GM19438 (cell line): ENCODE measurements around the gene ATP5PF.
"Not testable (repeated sequence)": the region's sequence is repeated elsewhere in the genome, so short reads cannot be mapped to it uniquely, and the experiment has no call there.

Experiments used
- ATAC-seq: cut with Tn5 transposase; IDR thresholded peaks from one replicate; pipeline ENCODE4 v1.9.1; 2021; ENCODE audit warnings: low read depth; ENCODE audit not compliant: unreplicated experiment

Gene ATP5PF

DNA sequence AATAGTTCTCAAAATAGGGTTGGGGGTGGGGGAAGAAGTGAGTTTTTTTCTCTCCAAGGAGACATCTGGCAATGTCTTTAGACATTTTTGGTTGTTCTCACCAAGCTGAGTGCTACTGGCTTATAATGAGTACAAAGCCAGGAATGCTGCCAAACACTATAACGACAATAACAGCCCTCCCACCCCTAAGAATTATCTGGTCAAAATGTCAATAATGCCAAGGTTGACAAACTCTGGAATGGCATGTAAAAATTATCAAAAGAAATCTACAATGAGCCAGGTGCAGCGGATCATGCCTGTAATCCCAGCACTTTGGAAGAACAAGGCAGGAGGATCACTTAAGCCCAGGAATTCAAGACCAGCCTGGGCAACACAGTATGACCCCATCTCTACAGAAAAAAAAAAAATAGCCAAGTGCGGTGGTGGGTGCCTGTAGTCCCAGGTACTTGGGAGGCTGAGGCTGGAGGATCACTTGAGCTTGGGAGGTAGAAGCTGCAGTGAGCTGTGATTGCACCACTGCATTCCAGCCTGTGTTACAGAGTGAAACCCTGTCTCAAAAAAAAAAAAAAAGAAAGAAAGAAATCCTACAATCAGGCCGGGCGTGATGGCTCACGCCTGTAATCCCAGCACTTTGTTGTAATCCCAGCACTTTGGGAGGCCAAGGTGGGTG lies 2.5 kb downstream of the ATP5PF start:
- ATAC-seq, result no peak

DNA sequence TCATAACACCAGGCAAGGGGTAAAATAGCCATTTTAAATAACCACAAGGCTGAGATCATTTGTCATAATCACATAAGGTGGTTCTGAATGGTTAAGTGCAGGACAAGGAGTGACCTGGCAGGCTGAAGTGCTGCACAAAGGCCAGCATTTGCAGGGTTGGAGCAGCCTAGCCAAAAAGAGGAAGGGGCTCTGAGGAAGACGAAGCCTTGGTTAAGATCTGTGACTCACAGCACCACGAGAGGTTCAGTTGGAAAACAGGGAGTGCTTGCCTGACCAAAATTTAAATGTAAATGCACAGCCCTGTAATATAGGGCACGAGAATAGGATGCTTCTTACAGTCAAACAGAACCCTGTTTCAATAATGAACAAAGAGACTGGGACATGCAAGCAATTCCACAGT lies 12.1 kb downstream of the ATP5PF start:
- no peak for ATAC-seq

- ATAC-seq, result no peak
Measured at GRCh38 chr21:25721987-25722386, 12.7 kb downstream of the ATP5PF start.

GRCh38 chr21:25717491-25718147 lies 17.1 kb downstream of the ATP5PF start:
- no peak for ATAC-seq

GRCh38 chr21:25714066-25714465 lies 20.6 kb downstream of the ATP5PF start:
- ATAC-seq, result not testable (repeated sequence)

GRCh38 chr21:25710550-25710949 lies 24.2 kb downstream of the ATP5PF start:
- ATAC-seq, result no peak

DNA sequence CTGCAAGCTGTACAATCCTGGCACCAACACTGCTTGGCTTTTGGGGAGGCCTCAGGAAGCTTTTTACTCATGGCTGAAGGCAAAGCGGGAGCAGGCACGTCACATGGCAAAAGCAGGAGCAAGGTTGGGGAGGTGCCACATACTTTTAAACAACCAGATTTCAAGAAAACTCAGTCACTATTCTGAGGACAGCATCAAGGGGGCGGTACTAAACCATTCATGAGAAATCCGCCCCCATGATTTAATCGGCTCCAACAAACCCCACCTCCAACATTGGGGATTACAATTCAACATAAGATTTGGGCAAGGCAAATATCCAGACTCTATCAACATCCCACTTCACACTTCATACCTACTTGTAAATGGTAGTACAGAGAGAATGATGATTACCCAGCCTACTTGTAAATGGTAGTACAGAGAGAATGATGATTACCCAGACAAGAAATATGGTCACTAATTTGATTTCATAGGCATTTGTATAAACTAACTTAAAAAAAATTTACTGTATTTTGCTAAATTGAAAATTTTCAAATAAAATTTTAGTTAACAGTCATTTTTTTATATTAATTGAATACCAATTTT lies 24.9 kb downstream of the ATP5PF start:
- ATAC-seq, result no peak

- no peak for ATAC-seq
Measured at GRCh38 chr21:25708467-25709065, 26.1 kb downstream of the ATP5PF start.

GRCh38 chr21:25701529-25701928 lies 33.2 kb downstream of the ATP5PF start:
- no peak for ATAC-seq

GRCh38 chr21:25700741-25701140 lies 34.0 kb downstream of the ATP5PF start:
- ATAC-seq, result no peak

GRCh38 chr21:25695461-25695860 lies 39.2 kb downstream of the ATP5PF start:
- not testable (repeated sequence) for ATAC-seq

GRCh38 chr21:25691976-25692375 lies 42.7 kb downstream of the ATP5PF start:
- no peak for ATAC-seq

- no peak for ATAC-seq
Measured at GRCh38 chr21:25689226-25689625, 45.5 kb downstream of the ATP5PF start.

- ATAC-seq, result no peak
Measured at GRCh38 chr21:25688275-25689155, 46.2 kb downstream of the ATP5PF start.

DNA sequence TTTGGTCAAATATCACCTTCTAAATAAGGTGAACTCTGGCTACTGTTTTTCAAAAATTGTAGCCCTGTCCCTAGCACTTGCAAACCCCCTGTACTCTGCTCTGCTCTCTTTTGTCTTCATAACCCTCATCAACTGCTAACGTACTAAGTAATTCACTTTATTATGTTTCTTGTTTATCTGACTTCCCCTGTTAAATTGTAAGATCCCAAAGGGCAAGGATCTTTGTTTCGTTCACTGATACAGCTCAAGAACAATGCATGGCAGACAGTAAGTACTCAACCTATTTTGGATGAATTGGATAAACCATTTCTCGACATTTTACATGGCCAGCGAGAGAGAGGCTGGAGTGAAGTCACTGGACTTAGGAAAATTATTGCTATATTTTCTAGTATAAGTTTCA lies 46.9 kb downstream of the ATP5PF start:
- no peak for ATAC-seq

DNA sequence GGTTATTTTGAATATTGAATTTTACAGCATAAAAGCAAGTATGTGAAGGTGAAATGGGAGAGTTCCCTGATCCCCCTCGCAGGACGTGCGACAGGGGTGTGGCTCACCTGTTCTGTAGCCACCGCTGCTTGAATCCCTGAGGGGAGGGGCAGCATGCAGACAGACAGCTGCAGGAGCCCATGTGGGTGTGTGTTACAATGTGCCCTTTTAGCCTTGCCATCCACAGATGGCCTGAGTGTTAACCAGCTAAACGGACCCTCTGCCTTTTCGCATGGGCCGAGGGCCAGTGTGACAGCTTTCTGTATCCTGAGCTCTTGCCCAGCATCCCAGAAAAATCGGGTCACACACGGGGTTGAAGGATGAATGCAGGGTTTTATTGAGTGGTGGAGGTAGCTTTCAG lies 52.3 kb downstream of the ATP5PF start:
- no peak for ATAC-seq

DNA sequence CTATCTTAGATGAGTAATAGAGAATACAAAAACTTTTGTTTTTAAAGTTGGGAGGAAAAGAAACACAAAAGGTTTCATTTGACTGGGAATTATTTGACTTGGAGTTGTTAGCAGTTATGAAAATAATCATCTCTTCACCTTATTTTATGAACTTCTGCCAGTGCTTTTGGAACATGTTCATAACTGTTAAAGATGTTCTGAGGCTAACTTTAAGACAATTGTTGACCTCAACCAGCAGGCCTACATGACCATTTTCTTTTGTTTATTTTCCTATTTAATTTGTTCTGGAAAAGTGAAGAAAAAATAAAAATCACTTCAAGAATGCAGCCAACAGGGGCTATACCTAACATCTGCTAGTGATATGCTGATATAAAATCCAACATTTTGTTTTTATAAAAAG lies 58.3 kb downstream of the ATP5PF start:
- no peak for ATAC-seq
